SU-DHL-6 (cell line): ENCODE measurements around the gene TMEM42.
"Not testable (repeated sequence)": the region's sequence is repeated elsewhere in the genome, so short reads cannot be mapped to it uniquely, and the experiment has no call there.

Experiments
- CTCF ChIP-seq: fragments of 200-600 bp; sonication (generic); IDR thresholded peaks from one replicate; pipeline ENCODE4 v1.5.1; 2017; ENCODE audit warnings: antibody characterized with exemption, mild to moderate bottlenecking, low read length, moderate library complexity; ENCODE audit not compliant: insufficient read depth, poor library complexity, severe bottlenecking
- EZH2phosphoT487 ChIP-seq: fragments of 200-600 bp; sonication (generic), shearing (Covaris generic); conservative IDR thresholded peaks from 2 replicates; pipeline ENCODE4 v1.6.1; 2018; ENCODE audit warnings: mild to moderate bottlenecking, antibody characterized with exemption, low read length, moderate library complexity, mixed read lengths

- not testable (repeated sequence) for TF ChIP-seq CTCF, EZH2phosphoT487
Measured at GRCh38 chr3:44856663-44857062, 5.0 kb upstream of the TMEM42 start.
